ENCODE measurements around the gene TGFBR2.

The TGFBR2 gene

GRCh38 chr3:30676424-30677346, 70.3 kb downstream of the TGFBR2 start:
- no peak for DNase-seq

DNA sequence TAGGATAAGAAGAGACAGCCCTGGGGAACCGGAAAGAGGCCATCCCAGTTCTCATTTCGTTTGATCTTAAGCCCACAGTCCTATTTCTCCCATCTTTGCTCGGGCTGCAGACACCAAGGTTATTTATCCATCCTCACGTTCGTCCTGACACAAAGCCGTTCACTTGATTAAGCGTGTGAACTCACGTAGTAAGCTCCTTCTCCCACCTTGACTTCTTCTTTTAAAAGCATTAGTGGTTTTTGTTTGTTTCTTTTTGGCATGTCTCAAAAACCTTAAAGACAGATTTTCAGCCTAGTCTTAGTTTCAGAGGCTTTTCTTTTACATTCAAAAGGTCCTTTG, 70.9 kb downstream of the TGFBR2 start:
- no peak for DNase-seq

- DNase-seq = no peak
Observed at GRCh38 chr3:30679045-30679444, 72.6 kb downstream of the TGFBR2 start.

- DNase-seq = no peak
Observed at GRCh38 chr3:30680789-30681648, 74.6 kb downstream of the TGFBR2 start.

GRCh38 chr3:30681649-30682211, 75.3 kb downstream of the TGFBR2 start:
- DNase-seq = no peak

GRCh38 chr3:30682434-30683155, 76.2 kb downstream of the TGFBR2 start:
- peak; percentile 34 to 39 for DNase-seq

DNA sequence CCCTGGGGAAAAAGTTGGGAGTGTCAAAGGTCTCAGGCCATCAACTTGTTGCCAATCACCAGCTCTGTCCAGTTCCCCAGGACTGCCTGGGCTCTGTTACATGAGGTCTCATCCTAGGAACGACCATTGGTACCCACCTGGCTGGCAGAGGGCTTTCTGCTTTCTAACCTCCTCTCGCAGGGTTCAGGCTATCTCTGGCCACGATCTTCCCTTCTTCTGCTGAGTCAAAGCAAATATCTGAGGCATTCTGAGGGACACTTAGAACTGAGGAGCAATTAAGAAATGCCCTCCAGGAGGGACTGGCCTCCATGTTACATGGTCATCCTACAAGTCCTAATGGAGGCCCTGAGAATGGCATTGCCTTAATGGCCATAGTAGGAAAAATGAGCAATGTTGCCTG, 77.4 kb downstream of the TGFBR2 start:
- DNase-seq = no peak

DNA sequence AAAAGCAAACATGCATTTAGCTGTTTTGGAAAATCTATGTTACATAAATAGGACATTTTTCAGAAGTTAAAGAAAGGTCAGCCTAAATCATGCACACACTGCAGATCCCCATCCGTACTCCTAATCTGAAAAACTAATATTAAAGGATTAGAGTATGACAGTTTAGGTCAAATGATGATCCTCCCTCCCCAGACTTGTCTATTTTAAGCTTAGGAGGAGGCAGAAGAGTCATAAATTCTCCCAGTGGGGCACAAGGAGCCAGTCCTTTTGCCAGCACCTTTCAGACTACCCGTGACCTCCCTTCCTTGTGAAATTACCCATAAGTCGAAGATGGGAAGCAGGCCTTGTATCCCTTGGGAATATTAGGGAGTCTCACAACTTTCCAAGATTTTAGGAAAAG, 78.0 kb downstream of the TGFBR2 start:
- no peak for DNase-seq

- DNase-seq = no peak
Observed at GRCh38 chr3:30685267-30685667, 78.9 kb downstream of the TGFBR2 start.

DNA sequence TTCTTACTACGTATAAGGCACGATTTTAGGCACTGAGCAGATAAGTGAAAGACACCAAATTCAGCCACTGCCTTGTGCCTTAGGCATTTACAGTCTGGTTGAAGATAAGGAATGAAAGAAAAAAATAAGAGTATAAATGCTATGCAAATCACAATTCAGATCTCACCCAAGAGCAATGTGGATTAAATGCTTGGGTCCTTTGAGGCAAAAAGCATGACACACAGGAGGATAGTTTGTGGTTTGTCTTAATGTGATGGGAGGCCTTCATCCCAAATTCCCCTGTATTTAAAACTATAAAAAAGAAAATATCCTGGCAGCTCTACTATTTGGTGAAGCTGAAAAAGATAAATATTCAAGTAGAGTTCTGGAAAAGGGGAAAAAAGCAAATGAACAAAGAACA, 79.8 kb downstream of the TGFBR2 start:
- DNase-seq = no peak

- no peak for DNase-seq
Observed at GRCh38 chr3:30686799-30687198, 80.4 kb downstream of the TGFBR2 start.

- no peak for DNase-seq
Observed at GRCh38 chr3:30687930-30688570, 81.6 kb downstream of the TGFBR2 start.

DNA sequence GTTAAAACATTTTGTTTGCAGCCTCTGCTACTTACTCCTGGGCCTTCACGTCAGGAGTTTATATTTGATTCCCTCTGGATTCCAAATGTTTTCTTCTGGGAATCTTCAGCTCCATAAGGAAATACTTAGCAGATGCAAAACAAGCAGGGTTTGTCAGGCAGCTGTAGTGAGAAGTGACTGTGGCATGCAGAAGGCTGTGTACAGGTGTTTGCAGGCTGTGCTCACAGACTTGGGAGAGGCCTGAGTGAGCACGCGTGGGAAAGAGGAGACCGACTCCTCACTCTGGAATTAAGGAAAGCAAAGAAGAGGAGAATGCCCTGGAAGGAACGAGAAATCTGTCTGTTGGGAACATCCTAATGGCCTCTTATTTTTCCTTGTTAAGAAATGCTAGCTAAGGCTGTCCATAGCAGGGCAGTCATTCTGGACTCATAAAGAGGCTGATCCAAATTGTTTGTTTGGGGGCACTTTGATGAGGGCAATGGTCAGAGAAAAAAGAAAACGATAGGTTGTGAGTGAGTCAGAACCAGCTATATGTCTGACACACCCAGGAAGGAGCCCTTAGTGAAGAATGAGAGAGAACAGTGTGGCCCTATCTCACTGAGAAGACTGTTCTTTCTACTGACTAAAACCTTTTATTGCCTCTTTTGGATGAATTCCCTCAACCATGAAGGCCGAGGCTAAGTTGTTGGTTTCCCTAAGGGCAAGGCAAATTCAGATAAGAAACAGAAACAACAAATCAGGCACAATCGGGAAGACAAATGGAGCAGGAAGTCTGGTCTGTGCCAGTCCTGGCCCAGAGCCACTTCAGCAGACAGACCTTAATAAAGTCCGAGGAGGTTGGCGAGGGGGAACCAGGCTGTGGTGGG, 82.6 kb downstream of the TGFBR2 start:
- DNase-seq = no peak

DNA sequence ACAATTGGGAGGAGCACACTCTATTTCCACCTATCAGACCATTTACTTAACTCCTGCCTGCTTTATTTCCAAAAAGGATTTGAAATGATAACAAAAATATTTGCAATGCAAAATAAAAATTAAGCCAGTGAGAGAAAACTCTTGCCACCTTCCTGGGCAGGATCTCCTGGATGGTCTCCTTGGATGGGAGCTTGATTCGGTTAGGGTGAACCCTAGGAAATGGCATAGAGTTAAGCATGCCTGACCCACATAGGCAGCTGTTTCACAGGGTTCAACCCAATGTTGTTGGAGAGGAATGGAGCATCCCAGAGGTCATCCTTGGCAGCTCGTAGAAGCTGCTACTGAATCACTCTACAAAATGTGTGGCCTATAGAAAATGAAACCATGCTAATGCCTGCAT, 83.8 kb downstream of the TGFBR2 start:
- DNase-seq = no peak

GRCh38 chr3:30691249-30691880, 85.0 kb downstream of the TGFBR2 start:
- DNase-seq = no peak

DNA sequence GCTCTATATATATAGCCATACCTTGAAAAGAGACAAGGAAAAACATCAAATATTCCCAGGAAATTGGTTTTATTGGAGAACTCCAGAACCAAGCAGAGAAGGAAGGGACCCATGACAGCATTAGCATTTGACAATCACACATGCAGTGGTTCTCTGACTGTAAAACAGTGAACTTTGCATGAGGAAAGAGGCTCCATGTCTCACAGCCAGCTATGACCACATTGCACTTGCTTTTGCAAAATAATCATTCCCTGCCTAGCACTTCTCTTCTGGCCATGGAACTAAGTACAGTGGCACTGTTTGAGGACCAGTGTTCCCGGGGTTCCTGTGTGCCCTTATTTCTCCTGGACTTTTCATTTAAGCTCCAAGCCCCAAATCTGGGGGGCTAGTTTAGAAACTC, 85.5 kb downstream of the TGFBR2 start:
- DNase-seq = no peak

GRCh38 chr3:30692498-30693130, 86.2 kb downstream of the TGFBR2 start:
- no peak for DNase-seq

GRCh38 chr3:30693470-30694120, 87.2 kb downstream of the TGFBR2 start:
- peak; percentile 48 to 74 for DNase-seq

GRCh38 chr3:30694148-30694547, 87.7 kb downstream of the TGFBR2 start:
- DNase-seq = no peak

GRCh38 chr3:30694668-30695067, 88.3 kb downstream of the TGFBR2 start:
- no peak for DNase-seq
